GM18505 (cell line): ENCODE data around the gene CCDC51.
A peak's percentile ranks its signal among the peaks of the same experiment; 100 is the strongest.
"Not testable (repeated sequence)": the region's sequence is repeated elsewhere in the genome, so short reads cannot be mapped to it uniquely, and the experiment has no call there.

ENCODE experiments used
- ATAC-seq: cut with Tn5 transposase; IDR thresholded peaks from one replicate; pipeline ENCODE4 v1.9.1; 2021; ENCODE audit not compliant: unreplicated experiment
- POLR2A ChIP-seq: IDR thresholded peaks from 4 replicates; pipeline ENCODE4 v1.6.1; 2011; ENCODE audit warnings: borderline replicate concordance; ENCODE audit not compliant: insufficient read depth, insufficient read length; ENCODE audit errors: extremely low read depth

CCDC51 gene

DNA sequence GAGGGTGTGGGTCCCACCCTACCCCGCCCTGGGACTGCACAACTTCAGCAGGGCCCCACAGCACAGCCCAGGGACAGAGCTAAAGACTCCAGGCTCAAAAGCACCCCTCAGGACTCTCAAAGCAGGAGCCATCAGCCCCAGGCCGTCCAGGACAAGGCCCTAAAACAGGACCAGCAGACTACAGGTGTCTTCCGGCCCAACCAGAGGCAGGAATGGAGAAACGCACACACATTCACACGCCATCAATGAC is 32.7 kb upstream of the CCDC51 start:
- no peak for TF ChIP-seq POLR2A
- ATAC-seq, result no peak

DNA sequence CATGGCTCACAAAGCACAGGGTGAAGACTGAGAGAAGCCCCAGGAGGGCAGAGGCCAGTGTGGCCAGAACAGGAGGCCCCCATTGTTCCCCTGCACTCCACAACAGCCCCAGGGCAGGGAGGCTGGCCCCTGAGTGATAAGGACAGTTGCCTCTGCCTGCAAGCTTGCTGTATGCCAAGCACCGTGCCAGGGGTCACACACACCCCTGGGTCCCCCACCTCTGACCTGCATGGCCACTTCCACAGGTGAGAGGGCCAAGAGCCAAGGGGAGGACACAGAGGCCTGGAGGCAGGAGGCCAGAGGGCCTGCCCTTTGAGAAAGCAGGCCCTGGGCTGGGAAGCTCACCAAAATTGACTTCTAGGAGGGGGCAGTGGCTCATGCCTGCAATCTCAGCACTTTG is 30.4 kb upstream of the CCDC51 start:
- no peak for ATAC-seq
- no peak for TF ChIP-seq POLR2A

DNA sequence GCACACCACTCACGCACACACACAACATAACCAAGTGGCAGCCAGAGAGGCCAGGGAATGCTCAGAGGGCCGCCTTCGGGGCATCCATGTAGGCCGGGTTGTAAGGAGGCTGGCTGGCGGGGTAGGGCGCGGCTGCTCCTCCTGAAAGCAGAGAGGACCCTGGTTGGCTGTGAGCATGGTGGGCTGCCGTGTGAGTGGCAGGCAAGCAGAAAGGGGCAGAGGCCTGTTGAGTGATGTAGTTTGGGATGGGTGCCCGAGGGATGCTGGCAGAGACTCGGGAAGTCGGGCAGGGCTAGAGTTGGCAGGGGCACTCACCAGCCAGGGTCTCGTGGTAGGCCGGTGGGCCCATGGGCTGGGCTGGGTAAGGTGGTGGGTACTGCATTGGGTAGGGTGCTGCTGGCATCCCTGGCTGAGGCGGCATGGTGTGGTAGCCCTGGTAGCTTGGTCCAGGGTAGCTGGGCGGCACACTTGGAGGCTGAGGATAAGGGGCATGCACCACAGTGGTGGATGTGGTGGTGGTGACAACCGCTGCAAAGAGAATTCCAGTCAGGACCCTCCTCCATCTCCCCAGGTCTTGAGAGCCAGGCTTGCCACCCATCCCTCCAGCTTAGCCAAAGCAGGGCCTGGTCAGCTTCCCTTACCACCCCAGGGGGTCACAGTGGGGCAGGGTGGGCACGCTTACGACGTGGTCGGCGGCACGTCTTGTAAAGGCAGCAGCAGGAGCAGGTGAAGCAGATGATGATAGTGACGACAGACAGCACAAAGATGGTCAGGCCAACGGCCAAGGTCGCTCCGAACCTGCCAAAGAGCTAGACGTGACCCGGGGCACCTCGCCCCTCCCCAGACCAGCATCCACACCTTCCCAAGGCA is 29.4 kb upstream of the CCDC51 start:
- no peak for TF ChIP-seq POLR2A

DNA sequence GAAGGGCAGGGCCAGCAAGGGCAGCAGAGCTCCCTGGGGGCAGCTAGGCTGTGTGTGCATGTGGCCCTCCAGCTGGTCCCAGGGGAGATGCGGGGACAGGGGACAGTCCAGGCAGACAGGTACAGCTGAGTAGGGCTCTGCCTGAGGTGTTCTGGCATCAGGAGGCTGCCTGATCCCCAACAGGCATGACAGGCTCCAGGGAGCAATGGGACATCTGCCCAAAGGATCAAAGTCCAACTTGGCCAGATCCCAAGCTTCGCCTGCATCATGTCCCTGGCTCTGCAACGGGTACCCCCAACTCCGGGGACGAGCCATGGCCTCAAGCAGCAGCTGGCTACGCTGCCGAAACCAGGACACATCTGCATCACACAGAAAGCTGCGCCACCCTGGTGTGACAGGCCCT is 28.4 kb upstream of the CCDC51 start:
- no peak for TF ChIP-seq POLR2A
- no peak for ATAC-seq

More for the DNA sequence above, 29.4 kb upstream of the CCDC51 start:
- ATAC-seq, result no peak

DNA sequence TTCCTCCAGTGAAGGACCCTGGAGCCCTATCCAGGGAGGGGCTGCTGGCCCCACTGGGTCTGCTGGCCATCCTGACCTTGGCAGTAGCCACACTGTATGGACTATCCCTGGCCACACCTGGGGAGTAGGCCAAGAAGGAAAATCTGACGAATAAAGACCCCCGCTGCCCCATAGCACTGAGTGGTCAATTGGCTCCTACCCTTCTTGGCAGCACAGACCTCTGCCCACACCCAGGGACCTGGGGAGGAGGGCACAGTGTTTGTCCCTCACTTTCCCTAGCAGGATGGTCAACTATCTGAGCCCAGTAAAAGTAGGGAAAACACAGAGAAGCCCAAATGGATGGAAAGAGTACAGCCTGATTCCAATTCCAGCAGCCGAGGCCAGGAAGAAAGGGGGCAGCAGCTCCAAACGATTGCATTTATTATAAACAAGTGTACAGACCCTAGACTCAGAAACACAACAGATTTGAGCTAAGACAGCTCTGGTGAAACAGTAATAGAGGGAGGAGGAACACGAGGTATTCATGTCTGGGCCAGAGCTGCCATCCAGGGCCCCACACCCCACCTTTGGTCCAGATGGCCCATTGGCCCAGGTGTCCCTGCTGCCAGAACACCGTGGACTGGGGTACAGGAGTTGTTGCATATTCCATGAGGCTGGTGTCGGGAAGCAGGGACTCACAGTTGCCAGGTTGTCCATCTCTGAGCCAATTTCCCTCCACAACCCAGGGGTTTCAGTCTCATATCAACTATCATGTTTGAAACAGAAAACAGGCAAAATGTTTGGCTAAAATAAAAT is 27.8 kb upstream of the CCDC51 start:
- ATAC-seq, result no peak
- TF ChIP-seq POLR2A, result no peak

DNA sequence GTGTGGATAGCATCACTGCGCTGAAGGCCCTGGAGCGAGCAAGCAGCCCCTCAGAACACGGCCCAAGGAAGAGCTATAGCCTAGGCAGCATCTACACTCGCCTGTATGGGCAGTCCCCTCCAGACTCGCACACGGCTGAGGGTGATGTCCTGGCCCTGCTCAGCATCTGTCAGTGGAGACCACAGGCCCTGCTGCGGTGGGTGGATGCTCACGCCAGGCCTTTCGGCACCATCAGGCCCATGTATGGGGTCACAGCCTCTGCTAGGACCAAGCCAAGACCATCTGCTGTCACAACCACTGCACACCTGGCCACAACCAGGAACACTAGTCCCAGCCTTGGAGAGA is 27.2 kb upstream of the CCDC51 start:
- TF ChIP-seq POLR2A, result no peak
- ATAC-seq, result no peak

DNA sequence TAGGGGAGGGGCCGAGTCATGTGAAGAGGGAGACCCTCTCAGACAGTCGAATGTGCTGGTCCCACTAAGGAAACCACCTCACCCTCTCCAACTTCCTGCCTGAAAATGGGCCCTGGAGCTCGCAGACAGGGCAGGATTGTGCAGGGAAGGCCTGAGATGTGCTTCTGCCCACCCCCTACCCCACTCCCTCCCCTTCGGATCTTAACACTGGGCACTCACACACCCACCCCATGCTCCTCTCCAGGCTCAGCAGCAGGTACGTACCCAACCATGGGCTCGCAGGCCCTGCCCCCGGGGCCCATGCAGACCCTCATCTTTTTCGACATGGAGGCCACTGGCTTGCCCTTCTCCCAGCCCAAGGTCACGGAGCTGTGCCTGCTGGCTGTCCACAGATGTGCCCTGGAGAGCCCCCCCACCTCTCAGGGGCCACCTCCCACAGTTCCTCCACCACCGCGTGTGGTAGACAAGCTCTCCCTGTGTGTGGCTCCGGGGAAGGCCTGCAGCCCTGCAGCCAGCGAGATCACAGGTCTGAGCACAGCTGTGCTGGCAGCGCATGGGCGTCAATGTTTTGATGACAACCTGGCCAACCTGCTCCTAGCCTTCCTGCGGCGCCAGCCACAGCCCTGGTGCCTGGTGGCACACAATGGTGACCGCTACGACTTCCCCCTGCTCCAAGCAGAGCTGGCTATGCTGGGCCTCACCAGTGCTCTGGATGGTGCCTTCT is 26.6 kb upstream of the CCDC51 start:
- no peak for TF ChIP-seq POLR2A
- ATAC-seq, result no peak

DNA sequence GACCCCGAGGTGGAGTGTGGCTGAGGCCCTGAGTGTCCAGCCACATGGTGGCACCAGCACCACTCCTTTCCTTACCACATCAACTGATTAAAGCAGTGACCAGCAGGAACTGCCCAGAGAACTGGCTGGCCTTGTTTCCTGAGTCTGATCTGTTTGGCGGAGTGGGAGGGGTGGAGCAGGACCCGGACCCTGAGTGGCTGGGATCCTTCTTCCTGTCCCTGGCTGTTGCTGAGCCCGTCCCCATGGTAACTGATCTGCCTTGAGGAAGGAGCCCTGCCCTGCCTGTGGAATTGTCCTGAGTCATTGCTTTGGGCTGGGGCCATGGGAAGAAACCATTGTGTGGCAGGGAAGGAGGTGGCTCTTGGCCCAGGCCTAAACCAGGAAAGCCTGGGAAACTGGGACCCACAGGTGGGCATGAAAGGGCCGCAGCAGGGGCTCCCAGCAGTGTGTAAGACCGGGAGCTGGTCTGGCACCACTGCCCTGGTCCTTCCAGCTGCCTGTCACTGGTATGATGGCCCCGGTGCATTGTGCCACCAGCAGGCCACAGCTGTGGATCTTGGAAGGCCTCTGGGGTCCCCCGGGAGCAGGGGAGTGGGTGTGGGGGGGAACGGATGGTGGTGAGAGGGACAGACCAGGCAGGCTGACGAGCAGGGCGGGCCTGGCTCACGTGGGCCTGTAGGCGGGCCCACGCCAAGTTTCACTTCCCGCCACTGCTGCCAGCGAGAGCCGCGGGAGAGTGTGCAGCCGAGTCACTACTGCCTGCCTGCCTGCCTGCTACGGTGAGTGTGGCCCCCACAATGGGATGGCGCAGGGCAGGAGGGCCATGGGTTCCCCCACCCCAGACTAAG is 25.8 kb upstream of the CCDC51 start:
- peak; percentile 78 for ATAC-seq

DNA sequence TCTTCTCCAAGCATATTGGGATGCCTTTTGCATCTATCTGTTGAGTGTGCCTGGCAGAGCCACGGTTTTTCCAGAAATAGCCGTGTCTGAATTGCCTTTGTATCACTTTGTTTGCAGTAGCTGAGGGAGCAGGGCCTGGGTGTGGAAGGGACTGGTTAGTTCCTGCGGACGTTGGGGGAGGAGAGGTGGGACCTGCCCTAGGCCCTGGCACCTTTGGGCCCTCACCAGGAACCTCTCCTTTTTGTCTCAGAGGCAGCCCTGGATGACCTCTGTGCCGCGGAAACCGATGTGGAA is 25.3 kb upstream of the CCDC51 start:
- TF ChIP-seq POLR2A, result no peak
- no peak for ATAC-seq

More for the DNA sequence above, 25.8 kb upstream of the CCDC51 start:
- TF ChIP-seq POLR2A, result peak; percentile 96

DNA sequence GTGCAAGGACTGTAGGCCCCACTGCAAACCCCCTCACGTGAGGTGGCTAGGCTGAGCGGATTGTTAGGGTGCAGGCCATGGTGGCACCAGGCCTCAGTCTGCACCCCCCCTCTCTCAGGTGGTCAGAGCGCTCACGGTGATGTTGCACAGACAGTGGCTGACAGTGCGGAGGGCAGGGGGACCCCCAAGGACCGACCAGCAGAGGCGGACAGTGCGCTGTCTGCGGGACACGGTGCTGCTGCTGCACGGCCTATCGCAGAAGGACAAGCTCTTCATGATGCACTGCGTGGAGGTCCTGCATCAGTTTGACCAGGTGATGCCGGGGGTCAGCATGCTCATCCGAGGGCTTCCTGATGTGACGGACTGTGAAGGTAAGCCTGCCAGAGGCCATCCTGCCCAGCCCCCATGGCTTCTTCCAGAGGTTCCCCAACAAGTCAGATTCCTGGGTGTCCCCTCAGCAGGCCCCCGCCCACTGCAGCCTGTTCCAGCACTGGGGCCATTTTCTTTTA is 24.8 kb upstream of the CCDC51 start:
- ATAC-seq, result no peak
- no peak for TF ChIP-seq POLR2A

DNA sequence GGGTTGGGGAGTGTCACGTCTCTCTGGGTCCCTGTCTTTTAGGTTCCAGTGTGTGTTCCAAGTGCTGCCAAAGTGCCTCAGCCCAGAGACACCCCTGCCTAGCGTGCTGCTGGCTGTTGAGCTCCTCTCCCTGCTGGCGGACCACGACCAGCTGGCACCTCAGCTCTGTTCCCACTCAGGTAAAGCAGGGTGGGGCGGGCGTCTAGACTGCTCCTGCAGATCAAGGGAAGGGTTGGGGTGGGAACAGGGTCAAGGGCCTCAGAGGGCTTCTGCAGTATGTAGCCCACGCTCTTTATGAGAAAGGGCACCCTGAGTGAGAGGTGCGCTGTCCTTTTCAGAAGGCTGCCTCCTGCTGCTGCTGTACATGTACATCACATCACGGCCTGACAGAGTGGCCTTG is 23.8 kb upstream of the CCDC51 start:
- TF ChIP-seq POLR2A, result no peak
- no peak for ATAC-seq

DNA sequence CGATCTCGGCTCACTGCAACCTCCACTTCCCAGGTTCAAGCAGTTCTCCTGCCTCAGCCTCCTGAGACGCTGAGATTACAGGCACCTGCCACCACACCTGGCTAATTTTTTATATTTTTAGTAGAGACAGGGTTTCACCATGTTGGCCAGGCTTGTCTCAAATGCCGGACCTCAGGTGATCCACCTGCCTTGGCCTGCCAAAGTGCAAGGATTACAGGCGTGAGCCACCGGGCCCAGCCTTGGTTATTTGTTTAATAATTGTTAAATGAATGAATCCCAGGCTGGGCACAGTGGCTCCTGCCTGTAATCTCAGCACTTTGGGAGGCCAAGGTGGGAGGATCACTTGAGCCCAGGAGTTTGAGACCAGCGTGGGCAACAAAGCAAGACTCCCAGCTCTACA is 21.8 kb upstream of the CCDC51 start:
- not testable (repeated sequence) for ATAC-seq

DNA sequence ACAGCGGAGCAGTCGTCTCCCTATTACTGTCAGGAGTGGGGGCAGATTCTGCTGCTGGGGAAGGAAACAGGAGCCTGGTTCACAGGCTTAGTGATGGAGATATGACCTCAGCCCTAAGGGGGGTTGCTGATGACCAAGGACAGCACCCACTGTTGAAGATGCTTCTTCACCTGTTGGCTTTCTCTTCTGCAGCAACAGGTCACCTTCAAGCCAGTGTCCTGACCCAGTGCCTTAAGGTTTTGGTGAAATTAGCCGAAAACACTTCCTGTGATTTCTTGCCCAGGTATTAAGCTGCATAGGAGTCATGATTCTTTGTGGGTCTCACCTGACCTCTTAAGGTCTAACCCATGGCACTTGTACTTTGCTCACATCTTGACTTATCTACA is 20.6 kb upstream of the CCDC51 start:
- no peak for ATAC-seq
- TF ChIP-seq POLR2A, result no peak
